Peyer's patch (tissue), 4 donors: ENCODE measurements around the gene MRPL41. TPM values are rescaled to one million over a fixed set of nuclear protein-coding genes. Genes with fewer than 3 reads are reported as not detected.

Experiments used
- DNase-seq, 3 donors: peaks; one replicate each; pipeline ENCODE4 v3.0.0-alpha.2; 2017 to 2019
- H3K27ac ChIP-seq, 4 donors: fragments of 200-600 bp; sonication (generic); one replicate each; pipeline ENCODE4 v1.5.1; 2016 to 2019
- H3K27me3 ChIP-seq, 2 donors: fragments of 200-600 bp; sonication (generic); one replicate each; pipeline ENCODE4 v1.5.1; 2019
- H3K36me3 ChIP-seq, 3 donors: fragments of 200-600 bp; sonication (generic); one replicate each; pipeline ENCODE4 v1.5.1; 2016 to 2019
- H3K4me1 ChIP-seq, 4 donors: fragments of 200-600 bp; sonication (generic); one replicate each; pipeline ENCODE4 v1.5.1; 2016 to 2019
- H3K4me3 ChIP-seq, 4 donors: fragments of 200-600 bp; sonication (generic); 1 replicate in 3 of 4; 2 replicates in 1 of 4; pipeline ENCODE4 v1.5.1; 2016 to 2019; ENCODE audit warnings: mild to moderate bottlenecking in 1 of 4
- H3K9me3 ChIP-seq, 4 donors: fragments of 200-600 bp; sonication (generic); one replicate each; pipeline ENCODE4 v1.5.1; 2016 to 2019; ENCODE audit warnings: mild to moderate bottlenecking in 1 of 4
- CTCF ChIP-seq, 6 experiments: fragments of 450-650 bp in 4 of 6; fragments of 200-600 bp in 2 of 6; sonication (generic) in 1 of 6; IDR thresholded peaks; one replicate each; pipeline ENCODE4 v1.5.1; 2017 to 2019; ENCODE audit warnings: antibody characterized with exemption in 6 of 6, mild to moderate bottlenecking in 3 of 6, moderate library complexity in 1 of 6
- POLR2A ChIP-seq, 2 donors: fragments of 450-650 bp; IDR thresholded peaks; one replicate each; pipeline ENCODE4 v1.5.1; 2017; ENCODE audit warnings: antibody characterized with exemption in 2 of 2, mild to moderate bottlenecking in 2 of 2, moderate library complexity in 2 of 2
- total RNA-seq, 4 donors: library from RNA; depleted of rRNA; stranded (reverse); fragments of >200 nt; gene quantifications; one replicate each; pipeline ENCODE4 v1.1.0, GENCODE V29; 2016

MRPL41 gene
- total RNA-seq, 4 donors from 2014 or later, result 55.3 to 89.5 (median 84.8) TPM

- Histone ChIP-seq H3K27ac (no peak overlapping the region), H3K9me3 (no peaks in the 10 kb centered on the region), H3K27me3 (no peaks in the 10 kb centered on the region), H3K36me3 (no peaks in the 10 kb centered on the region), H3K4me3 (no peak overlapping the region), H3K4me1 (no peaks in the 10 kb centered on the region)
- no peak for DNase-seq
- TF ChIP-seq CTCF (IDR thresholded peaks at IDR 0.05) (no peak), POLR2A (IDR thresholded peaks at IDR 0.05) (no peak)
Measured at GRCh38 chr9:137598943-137599342, 47.3 kb downstream of the MRPL41 start.

Other genes with a start within 250 kb of the MRPL41 start
- 10 to 100 TPM; 35.3 to 56.1 (median 43.8) TPM for gene NRARP, start 249.6 kb upstream of the MRPL41 start, total RNA-seq
- 10 to 100 TPM; 38.7 to 82.4 (median 61.6) TPM for gene EXD3, start 128.7 kb upstream of the MRPL41 start, total RNA-seq
- 10 to 100 TPM; 28.2 to 37.3 (median 33.2) TPM for gene NOXA1, start 128.5 kb upstream of the MRPL41 start, total RNA-seq
- gene ENTPD8, start 110.5 kb upstream of the MRPL41 start, total RNA-seq, result 100 to 1,000 TPM in 2 of 4 donors, 10 to 100 TPM in 2; 26.4 to 143 (median 104) TPM
- 100 to 1,000 TPM in 3 of 4 donors, 10 to 100 TPM in 1; 47.0 to 135 (median 117) TPM for gene NSMF, start 92.5 kb upstream of the MRPL41 start, total RNA-seq
- 10 to 100 TPM; 11.4 to 48.6 (median 27.2) TPM for gene PNPLA7, start 1.5 kb upstream of the MRPL41 start, total RNA-seq
- 10 to 100 TPM; 21.9 to 52.5 (median 44.5) TPM for gene DPH7, start 27.0 kb downstream of the MRPL41 start, total RNA-seq
- gene ZMYND19, start 38.6 kb downstream of the MRPL41 start, total RNA-seq, result 10 to 100 TPM in 2 of 4 donors, 1 to 10 TPM in 2; 8.8 to 16.8 (median 12.9) TPM
- 100 to 1,000 TPM; 102 to 341 (median 175) TPM for gene ARRDC1, start 53.8 kb downstream of the MRPL41 start, total RNA-seq
- gene EHMT1, start 67.1 kb downstream of the MRPL41 start, total RNA-seq, result 100 to 1,000 TPM in 3 of 4 donors, 10 to 100 TPM in 1; 77.2 to 300 (median 161) TPM